ENCODE data around the gene RALGDS.

Gene RALGDS

DNA sequence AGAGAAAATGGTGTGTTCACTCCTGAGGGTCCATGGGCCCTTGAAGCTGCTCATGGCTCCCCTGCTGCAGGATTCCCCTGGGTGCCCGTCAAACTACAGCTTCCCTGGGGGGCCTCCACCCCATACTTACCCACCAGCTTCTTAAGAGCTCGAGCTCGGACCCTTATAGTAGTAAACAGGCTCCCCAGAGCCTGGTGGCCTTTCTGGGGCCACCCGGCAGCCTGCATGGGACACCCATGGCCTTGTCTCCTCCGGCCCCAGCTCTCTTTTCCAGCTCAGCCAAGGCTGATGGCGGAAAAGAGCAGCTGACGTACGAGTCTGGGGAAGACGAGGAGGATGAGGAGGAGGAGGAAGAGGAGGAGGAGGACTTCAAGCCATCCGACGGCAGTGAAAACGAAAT lies 63.5 kb downstream of the RALGDS start:
- in situ Hi-C loops (cut with MboI; ENCODE audit: low sequenced_read_pairs), result no loop called here

DNA sequence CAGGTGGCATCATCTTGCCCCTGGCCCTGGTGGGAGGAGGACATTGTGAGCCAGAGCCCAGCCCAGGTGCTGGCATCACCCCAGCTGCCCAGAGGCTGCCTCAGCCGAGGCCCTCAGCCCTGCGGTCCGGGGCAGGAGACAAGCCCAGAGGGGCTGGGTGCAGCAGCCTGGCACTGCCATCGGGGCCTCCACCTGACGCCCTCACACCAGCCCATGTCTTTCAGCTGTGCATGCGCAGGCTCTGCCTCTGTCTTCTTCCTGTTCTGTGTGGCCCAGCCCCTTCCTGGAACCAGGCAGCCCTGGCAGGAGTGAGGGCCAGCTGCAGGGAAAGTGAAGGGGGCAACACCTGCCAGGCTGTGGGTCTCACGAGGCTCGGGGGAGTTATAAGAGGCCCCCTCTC lies 64.0 kb downstream of the RALGDS start:
- in situ Hi-C loops (cut with MboI; ENCODE audit: low sequenced_read_pairs), result no loop called here

DNA sequence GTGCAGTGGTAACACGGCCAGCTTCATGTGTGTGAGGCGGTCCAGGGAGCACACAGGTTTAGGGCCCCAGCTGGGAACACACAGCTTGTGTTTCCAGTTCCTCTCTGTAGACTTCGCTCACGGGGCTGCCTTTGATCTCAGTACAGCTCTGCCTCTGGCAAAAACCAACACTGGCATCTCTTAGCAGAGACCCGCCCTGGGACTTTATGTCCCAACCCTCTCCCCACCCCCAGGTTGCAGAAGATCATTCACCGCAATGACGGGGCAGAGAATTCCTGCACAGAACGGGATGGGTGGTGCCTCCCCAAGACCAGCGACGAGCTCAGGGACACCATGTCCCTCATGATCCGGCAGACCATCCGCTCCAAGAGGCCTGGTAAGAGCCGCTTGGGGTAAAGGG lies 64.5 kb downstream of the RALGDS start:
- in situ Hi-C loops (cut with MboI; ENCODE audit: low sequenced_read_pairs), result no loop called here

DNA sequence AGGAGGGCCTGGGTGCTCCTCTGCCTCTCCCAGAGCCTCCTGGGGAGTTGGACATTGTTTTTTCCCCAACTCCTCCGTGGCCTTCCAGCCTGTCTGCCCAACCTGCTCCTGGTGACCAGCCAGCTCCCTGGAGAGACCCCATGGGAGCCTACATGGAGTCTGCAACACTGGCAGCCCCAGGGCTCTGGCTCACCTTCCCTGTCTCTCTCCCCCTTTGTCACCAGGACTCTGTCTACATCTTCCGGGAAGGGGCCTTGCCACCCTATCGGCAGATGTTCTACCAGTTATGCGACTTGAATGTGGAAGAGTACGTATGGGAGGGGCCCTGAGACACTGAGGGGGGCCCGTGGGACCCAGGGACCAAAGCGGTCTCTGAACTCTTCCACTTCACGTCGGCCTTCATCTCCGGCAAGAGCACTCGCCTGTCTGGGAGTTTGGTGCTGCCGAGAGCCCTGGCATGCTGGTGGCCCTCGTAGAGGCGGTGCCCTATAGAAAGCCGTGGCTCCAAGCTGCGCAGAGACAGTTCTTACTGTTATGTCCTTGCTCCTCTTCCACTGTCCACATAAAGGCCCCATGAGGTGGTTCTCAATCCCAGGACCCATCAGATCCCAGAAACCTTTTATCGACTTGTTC lies 65.1 kb downstream of the RALGDS start:
- in situ Hi-C loops (cut with MboI; ENCODE audit: low sequenced_read_pairs), result no loop called here

DNA sequence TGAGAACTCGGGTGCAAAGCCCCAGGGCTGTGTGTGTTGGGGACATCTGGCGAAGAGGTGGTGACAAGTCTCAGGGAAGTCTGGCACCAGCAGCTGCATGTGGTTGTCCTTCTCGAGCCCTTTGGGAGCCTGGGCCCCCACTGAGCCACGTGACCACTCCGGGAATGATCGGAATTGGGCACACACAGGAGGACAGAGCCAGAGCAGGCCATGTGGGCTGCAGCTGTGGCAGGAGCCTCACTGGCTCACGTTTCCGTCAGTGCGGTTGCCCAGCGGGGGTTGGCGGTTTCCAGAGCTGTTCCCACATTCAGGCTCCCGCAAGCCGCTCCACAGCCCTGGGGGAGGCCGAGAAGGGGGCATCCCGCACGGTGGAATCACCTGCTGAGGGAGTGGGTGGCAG lies 66.1 kb downstream of the RALGDS start:
- in situ Hi-C loops (cut with MboI; ENCODE audit: low sequenced_read_pairs), result no loop called here

DNA sequence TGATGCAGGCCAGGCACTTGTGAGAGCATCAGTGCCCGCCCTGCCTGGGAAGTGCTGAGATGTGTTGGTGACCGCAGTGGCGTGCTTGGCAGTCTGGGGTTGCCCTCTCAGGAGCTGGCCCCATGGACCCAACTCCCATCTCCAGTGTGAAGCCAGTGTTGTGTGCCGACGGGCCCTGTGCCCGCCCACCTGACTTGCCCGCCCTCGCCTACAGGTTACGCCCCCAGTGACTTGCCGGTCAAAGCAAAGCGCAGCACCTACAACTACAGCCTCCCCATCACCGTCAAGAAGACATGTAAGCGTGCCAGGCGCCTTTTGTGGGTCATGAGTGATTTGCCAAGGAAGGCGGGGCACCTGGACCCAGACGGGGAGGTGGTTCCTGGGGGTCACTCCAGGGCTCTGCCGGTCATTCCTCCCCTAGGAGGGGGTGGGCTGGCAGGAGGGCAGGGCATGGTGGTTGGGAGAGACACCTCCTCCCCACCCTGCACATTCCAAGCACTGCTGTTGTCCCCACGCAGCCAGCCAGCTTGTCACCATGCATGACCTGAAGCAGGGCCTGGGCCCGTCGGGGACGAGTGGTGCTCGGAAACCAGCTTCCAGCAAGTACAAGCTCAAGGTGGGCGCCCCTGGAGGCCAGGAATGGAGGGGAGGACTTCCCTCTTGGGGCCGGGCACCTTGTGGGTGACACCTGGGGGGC lies 66.7 kb downstream of the RALGDS start:
- in situ Hi-C loops (cut with MboI; ENCODE audit: low sequenced_read_pairs), result no loop called here

DNA sequence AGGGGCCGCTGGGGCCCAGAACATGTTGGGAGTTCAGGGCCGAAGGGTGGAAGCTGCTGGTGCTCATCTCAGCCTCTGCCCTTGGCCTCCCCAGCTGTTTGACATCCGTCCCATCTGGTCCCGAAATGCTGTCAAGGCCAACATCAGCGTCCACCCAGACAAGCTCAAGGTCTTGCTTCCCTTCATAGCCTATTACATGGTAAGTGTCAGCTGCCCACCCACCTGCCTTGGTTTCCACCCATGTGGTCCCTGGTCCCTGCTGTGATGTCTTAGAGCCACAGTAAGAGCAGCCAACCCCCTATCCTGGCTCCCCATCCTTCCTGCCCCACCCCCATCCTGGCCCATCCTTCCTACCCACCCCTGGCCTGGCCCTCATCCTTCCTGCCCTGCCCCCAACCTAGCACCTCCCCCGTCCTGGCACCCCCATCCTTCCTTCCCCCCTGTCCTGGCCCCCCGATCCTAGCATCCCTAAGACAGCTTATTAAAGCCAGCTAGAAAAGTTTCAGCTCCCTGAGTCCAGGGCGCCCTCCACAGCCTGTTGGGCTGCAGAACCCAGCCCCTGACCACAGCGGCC lies 69.0 kb downstream of the RALGDS start:
- in situ Hi-C loops (cut with MboI; ENCODE audit: low sequenced_read_pairs), result no loop called here

DNA sequence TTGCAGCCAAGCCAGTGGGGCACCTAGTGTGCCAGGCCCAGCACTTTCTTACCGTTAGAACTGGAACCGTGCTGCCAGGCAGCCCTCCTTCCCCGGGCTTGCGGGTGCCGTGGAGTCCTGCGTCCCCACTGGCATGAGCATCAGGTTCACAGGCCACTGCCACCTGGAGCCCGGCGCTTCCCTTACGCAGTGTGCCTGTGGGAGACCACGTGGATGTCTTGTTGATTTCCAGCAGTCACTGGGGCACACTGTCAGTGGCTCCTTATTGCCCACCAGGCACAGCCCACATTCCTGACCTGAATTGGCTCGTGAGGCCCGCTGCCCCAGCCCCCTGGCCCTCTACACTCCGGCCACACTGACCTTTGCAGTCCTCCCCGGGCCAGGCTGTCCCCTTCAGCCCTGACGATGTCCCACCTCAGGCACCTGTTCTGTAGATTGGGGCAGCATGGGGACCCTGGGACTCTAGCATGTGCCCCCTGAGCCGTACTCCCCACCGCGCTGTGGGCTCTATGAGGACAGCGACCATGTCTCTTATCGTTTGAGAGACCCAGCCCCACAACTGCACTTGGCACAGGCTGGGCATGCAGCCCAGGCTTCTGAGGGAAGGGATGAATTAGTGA lies 69.6 kb downstream of the RALGDS start:
- in situ Hi-C loops (cut with MboI; ENCODE audit: low sequenced_read_pairs), result no loop called here

DNA sequence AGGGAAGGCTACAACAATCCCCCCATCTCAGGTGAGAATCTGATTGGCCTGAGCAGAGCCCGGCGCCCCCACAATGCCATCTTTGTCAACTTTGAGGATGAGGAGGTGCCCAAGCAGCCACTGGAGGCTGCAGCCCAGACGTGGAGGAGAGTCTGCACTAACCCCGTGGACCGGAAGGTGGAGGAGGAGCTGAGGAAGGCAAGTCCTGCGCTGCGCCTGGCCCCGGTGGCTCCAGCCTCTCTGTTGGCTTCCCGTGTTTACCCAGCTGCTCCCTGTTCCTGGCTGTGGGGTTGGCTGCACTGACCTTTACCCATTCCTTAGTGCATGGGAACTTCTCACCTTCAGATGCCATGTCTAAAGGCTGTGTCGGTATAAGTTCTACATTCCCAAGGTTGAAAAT lies 70.3 kb downstream of the RALGDS start:
- in situ Hi-C loops (cut with MboI; ENCODE audit: low sequenced_read_pairs), result no loop called here

DNA sequence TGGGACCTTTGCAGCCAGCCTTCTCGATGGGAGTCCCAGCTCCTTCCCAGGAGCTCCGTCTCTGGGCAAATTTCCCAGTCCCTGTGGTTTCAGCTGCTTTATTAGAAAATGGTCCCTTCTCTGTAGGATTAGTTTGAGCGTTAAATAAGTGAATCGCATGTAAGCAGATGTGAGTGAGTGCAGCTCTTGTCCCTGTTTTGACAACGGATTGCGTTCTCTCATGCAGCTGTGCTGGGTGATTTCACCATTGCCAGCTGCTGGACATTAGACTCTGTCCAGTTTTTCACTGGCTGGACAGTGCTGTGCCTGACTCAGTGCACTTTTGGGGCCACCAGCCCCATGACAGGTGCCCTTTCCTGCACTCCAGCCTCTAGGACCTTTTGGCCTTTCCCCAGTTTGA lies 70.9 kb downstream of the RALGDS start:
- in situ Hi-C loops (cut with MboI; ENCODE audit: low sequenced_read_pairs), result no loop called here

DNA sequence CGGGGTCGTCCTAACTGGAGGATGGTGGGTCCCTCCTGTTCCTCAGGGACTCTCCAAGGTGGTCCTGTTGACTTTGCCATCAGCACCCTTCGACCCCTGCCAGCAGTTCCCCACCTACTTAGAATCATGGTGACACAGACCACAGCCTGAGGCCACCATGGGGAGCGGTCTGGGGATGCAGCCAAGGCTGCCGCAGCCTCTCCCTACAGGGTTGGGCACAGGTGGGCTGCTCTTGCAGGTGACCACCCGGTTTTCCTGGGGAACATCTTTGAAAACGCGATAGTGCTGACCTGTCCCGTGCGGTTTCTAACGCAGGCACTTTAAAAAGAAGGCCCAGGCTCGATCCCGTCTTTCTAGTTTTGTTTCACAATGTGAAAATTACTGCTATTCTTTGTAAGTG lies 72.0 kb downstream of the RALGDS start:
- in situ Hi-C loops (cut with MboI; ENCODE audit: low sequenced_read_pairs), result no loop called here

DNA sequence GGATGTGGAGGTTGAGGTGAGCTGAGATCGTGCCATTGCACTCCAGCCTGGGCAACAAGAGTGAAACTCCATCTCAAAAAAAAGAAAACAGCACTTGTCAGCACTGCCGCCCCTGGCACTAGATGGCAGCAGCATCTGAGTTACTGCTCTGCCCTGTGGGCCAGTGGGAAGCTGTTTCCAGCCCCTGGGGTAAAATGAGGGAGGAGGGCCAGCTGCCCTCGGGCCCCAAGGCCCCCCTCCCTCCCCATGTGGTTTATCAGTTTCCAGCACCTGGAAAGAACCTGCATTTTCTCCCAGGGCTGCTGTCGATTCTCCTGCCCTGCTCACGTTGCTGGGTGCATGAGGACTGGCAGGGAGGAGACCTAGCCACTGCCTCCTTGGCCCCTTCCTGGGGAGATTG lies 72.4 kb downstream of the RALGDS start:
- in situ Hi-C loops (cut with MboI; ENCODE audit: low sequenced_read_pairs), result no loop called here
